Vagina (tissue), 2 donors: ENCODE data around the gene MCL1.

Experiments
- CTCF ChIP-seq, 3 experiments: fragments of 450-650 bp in 2 of 3; fragments of 200-600 bp in 1 of 3; sonication (generic) in 1 of 3; IDR thresholded peaks; one replicate each; pipeline ENCODE4 v1.5.1; 2017 to 2019; ENCODE audit warnings: antibody characterized with exemption in 3 of 3, mild to moderate bottlenecking in 2 of 3, moderate library complexity in 2 of 3
- POLR2A ChIP-seq, 2 donors: fragments of 450-650 bp; IDR thresholded peaks; one replicate each; pipeline ENCODE4 v1.6.1; 2017; ENCODE audit warnings: antibody characterized with exemption in 2 of 2, mild to moderate bottlenecking in 2 of 2, moderate library complexity in 2 of 2

GRCh38 chr1:150553392-150554085 is 25.9 kb downstream of the MCL1 start:
- no peak for TF ChIP-seq CTCF (IDR thresholded peaks at IDR 0.05)
- no peak for TF ChIP-seq POLR2A (IDR thresholded peaks at IDR 0.05)
